Type B pancreatic cell (in vitro differentiated cells): ENCODE results near the gene SDSL. TPM values are rescaled to one million over a fixed set of nuclear protein-coding genes. Genes with fewer than 3 reads are reported as not detected.

ENCODE experiments used
- DNase-seq: peaks from one replicate; pipeline ENCODE4 v3.0.0; 2021; ENCODE audit warnings: mixed read lengths; ENCODE audit not compliant: unreplicated experiment; ENCODE audit errors: extremely low spot score
- H3K27ac Mint-ChIP-seq: 2 replicates; pipeline ENCODE4 v1.8.0; 2021; ENCODE audit warnings: mild to moderate bottlenecking, mixed read lengths
- H3K27me3 Mint-ChIP-seq: 2 replicates; pipeline ENCODE4 v1.8.0; 2021; ENCODE audit warnings: mixed read lengths
- H3K36me3 Mint-ChIP-seq: 2 replicates; pipeline ENCODE4 v1.8.0; 2021; ENCODE audit warnings: mixed read lengths
- H3K4me1 Mint-ChIP-seq: one replicate; pipeline ENCODE4 v1.8.0; 2021; ENCODE audit warnings: mixed read lengths; ENCODE audit not compliant: unreplicated experiment
- H3K4me3 Mint-ChIP-seq: 2 replicates; pipeline ENCODE4 v1.8.0; 2021; ENCODE audit warnings: mild to moderate bottlenecking, mixed read lengths
- H3K9me3 Mint-ChIP-seq: 2 replicates; pipeline ENCODE4 v1.8.0; 2021; ENCODE audit warnings: mixed read lengths
- total RNA-seq: library from RNA; stranded (reverse); gene quantifications from 2 replicates; pipeline ENCODE4 v1.2.1, GENCODE V29; 2021; ENCODE audit warnings: low replicate concordance
- TF ChIP-seq, protein P1 (sequence below): fragments of 200-600 bp; sonication (generic); conservative IDR thresholded peaks from 2 replicates; pipeline ENCODE4 v1.5.0; 2021; ENCODE audit warnings: antibody characterized with exemption, mild to moderate bottlenecking

Gene SDSL
- total RNA-seq, 1 donor from 2014 or later, result 4.5 TPM

DNA sequence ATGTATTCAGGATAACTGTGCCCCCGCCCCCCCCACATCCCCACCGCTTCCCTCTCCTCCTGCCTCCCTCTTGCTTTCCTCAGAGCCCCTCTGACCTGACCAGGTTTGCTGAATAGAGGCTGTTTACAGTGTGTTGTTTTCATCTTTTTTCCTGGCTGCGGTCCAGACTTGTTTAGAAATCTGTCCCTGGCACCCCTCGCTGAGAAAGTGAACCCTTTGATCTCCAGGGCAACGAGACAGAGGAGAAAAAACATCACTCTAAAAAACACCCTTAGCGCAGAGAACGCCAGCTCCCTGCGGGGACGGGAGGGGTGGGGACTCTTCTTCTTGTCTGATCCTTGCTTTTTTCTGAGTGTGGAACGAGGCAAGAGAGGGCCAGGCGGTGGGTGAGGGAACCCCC lies 41.0 kb upstream of the SDSL start:
- peaks cover 10% of the 10 kb centered on the region for H3K36me3 Mint-ChIP-seq
- no peaks in the 10 kb centered on the region for H3K9me3 Mint-ChIP-seq
- H3K4me3 Mint-ChIP-seq, result no peak overlapping the region
- TF ChIP-seq, protein P1, sequence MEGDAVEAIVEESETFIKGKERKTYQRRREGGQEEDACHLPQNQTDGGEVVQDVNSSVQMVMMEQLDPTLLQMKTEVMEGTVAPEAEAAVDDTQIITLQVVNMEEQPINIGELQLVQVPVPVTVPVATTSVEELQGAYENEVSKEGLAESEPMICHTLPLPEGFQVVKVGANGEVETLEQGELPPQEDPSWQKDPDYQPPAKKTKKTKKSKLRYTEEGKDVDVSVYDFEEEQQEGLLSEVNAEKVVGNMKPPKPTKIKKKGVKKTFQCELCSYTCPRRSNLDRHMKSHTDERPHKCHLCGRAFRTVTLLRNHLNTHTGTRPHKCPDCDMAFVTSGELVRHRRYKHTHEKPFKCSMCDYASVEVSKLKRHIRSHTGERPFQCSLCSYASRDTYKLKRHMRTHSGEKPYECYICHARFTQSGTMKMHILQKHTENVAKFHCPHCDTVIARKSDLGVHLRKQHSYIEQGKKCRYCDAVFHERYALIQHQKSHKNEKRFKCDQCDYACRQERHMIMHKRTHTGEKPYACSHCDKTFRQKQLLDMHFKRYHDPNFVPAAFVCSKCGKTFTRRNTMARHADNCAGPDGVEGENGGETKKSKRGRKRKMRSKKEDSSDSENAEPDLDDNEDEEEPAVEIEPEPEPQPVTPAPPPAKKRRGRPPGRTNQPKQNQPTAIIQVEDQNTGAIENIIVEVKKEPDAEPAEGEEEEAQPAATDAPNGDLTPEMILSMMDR, result no peak
- no peak for DNase-seq
- no peaks in the 10 kb centered on the region for H3K27me3 Mint-ChIP-seq
- peaks cover 3% of the 10 kb centered on the region for H3K4me1 Mint-ChIP-seq
- no peak overlapping the region for H3K27ac Mint-ChIP-seq

DNA sequence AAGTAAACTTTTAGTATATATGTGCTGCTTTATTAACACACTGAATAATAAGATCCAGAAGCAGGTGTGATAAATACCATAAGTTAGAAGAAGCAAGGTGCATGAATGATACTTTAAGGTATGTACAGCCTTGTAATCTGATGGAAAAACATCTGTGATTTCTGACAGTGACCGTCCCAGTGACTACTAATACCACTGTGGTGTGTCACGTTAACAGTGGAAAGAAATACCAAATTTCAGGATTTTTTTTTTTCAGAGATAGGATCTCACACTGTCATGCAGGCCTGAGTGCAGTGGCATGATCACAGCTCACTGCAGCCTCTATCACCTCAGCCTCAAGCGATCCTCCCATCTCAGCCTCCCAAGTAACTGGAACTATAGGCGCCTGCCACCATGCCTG lies 40.0 kb upstream of the SDSL start:
- H3K9me3 Mint-ChIP-seq, result no peaks in the 10 kb centered on the region
- DNase-seq, result no peak
- peaks cover 3% of the 10 kb centered on the region for H3K4me1 Mint-ChIP-seq
- peaks cover 8% of the 10 kb centered on the region for H3K36me3 Mint-ChIP-seq
- H3K4me3 Mint-ChIP-seq, result no peak overlapping the region
- H3K27ac Mint-ChIP-seq, result no peak overlapping the region
- H3K27me3 Mint-ChIP-seq, result no peaks in the 10 kb centered on the region
- TF ChIP-seq, protein P1, result no peak

DNA sequence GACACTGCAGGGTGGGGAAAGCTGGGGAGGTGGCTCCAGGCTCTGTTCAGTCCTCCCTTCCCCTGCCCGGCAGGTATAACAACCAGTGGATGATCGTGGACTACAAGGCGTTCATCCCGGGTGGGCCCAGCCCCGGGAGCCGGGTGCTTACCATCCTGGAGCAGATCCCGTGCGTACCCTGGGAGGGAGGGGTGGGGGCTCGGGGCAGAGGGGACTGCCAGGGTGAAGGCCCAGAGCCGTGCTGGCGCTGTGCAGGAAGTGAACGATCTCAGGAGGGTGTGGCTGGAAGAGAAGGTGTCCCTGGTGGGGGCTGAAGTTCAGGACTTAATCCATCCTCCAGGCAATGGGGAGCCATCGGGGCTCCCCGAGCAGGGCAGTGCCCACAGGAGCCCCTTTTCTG lies 37.4 kb upstream of the SDSL start:
- no peak overlapping the region for H3K4me3 Mint-ChIP-seq
- no peak overlapping the region for H3K27ac Mint-ChIP-seq
- no peak for DNase-seq
- peaks cover 3% of the 10 kb centered on the region for H3K4me1 Mint-ChIP-seq
- peaks cover 3% of the 10 kb centered on the region for H3K36me3 Mint-ChIP-seq
- H3K9me3 Mint-ChIP-seq, result no peaks in the 10 kb centered on the region
- H3K27me3 Mint-ChIP-seq, result no peaks in the 10 kb centered on the region
- TF ChIP-seq, protein P1, result no peak

DNA sequence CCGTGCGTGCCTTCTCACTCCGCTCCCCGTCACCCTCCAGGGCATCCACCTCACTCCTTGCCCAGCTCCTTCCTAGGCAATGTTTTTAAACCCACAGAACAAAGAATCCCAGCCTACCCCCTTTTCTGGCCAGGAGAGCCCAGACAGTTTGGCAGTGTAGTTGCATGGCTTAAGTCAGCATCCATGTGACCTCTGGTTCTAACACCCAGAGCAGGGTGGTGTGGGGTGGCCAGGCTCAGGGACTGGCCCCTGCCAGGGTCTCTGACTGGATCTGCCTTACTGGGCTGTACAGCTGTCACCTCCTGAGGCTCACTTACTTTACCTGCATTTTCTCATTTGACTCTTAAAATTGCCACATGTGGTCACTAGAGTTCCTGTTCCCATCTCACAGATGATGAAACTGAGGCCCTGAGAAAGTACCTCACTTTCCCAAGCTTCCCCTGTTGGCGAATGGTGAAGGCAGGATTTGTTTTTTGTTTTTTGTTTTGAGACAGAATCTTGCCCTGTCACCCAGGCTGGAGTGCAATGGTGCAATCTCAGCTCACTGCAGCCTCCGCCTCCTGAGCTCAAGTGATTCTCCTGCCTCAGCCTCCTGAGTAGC lies 36.8 kb upstream of the SDSL start:
- H3K4me1 Mint-ChIP-seq, result peaks cover 3% of the 10 kb centered on the region
- no peak overlapping the region for H3K4me3 Mint-ChIP-seq

DNA sequence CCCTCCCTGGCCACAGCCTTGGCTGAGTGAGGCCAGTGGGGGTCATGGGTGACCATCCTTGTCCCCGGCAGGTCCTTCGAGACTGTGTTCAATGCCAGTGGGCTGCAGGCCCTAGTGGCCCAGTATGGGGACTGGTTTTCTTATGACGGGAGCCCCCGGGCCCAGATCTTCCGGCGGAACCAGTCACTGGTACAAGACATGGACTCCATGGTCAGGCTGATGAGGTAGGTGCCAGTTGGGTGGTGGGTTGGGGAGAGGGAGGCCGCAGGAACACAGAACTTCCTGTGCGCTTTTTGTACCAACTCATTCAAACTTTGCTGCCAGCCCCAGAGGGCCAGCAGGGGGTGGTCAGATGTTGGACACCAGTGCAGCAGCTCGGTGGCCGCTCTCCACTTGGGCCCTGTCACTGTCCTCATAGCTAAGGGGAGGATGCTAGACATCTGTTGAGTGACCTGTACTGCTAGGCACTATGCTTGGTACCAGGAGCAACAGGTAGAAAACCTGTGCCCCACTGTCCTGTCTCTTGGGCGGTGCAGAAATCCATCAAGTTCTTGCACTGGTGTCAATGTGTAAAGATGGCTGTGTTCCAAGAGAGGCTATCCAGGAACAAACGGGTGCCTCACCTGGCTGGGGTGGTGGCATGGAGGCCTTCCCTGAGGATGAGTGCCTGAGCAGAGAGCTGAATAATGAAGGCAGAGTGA lies 35.2 kb upstream of the SDSL start:
- Mint-ChIP-seq H3K9me3 (no peaks in the 10 kb centered on the region), H3K27me3 (no peaks in the 10 kb centered on the region), H3K36me3 (peaks cover 3% of the 10 kb centered on the region), H3K4me1 (no peaks in the 10 kb centered on the region), H3K4me3 (no peak overlapping the region), H3K27ac (no peak overlapping the region)
- TF ChIP-seq, protein P1, result no peak
- no peak for DNase-seq

More for the DNA sequence above, 36.8 kb upstream of the SDSL start:
- no peak for DNase-seq
- H3K27me3 Mint-ChIP-seq, result no peaks in the 10 kb centered on the region
- no peak overlapping the region for H3K27ac Mint-ChIP-seq
- no peaks in the 10 kb centered on the region for H3K9me3 Mint-ChIP-seq
- TF ChIP-seq, protein P1, result no peak
- peaks cover 3% of the 10 kb centered on the region for H3K36me3 Mint-ChIP-seq
